Esophagus muscularis mucosa (tissue), 4 donors: Measurements from ENCODE around the gene HMSD. TPM values are rescaled to one million over a fixed set of nuclear protein-coding genes. Genes with fewer than 3 reads are reported as not detected.

Source experiments
- DNase-seq: peaks from one replicate; pipeline ENCODE4 v3.0.0-alpha.2; 2017; ENCODE audit errors: extremely low spot score
- H3K27ac ChIP-seq, 4 donors: fragments of 200-600 bp; sonication (generic); replicated peaks in 1 of 4; 1 replicate in 3 of 4; 2 replicates in 1 of 4; pipeline ENCODE4 v1.5.1; 2016 to 2019; ENCODE audit warnings: mild to moderate bottlenecking in 1 of 4
- H3K27me3 ChIP-seq, 4 donors: fragments of 200-600 bp; sonication (generic); one replicate each; pipeline versions ENCODE4 v1.5.1 to v1.6.0; 2016 to 2019
- H3K36me3 ChIP-seq, 4 donors: fragments of 200-600 bp; sonication (generic); one replicate each; pipeline ENCODE4 v1.5.1; 2016 to 2019
- H3K4me1 ChIP-seq, 4 donors: fragments of 200-600 bp; sonication (generic); one replicate each; pipeline ENCODE4 v1.5.1; 2016 to 2019
- H3K4me3 ChIP-seq, 4 donors: fragments of 200-600 bp; sonication (generic); 1 replicate in 2 of 4; 2 replicates in 2 of 4; pipeline ENCODE4 v1.5.1; 2016 to 2019; ENCODE audit warnings: mild to moderate bottlenecking in 4 of 4, moderate library complexity in 1 of 4
- H3K9me3 ChIP-seq, 4 donors: fragments of 200-600 bp; sonication (generic); 1 replicate in 3 of 4; 2 replicates in 1 of 4; pipeline ENCODE4 v1.5.1; 2016 to 2019
- EP300 ChIP-seq: sonication (generic); formaldehyde crosslinking; IDR thresholded peaks from one replicate; pipeline ENCODE4 v1.6.1; 2017; ENCODE audit warnings: antibody characterized with exemption
- POLR2A ChIP-seq: fragments of 450-650 bp; IDR thresholded peaks from one replicate; pipeline ENCODE4 v1.6.1; 2017; ENCODE audit warnings: antibody characterized with exemption, moderate library complexity, mild to moderate bottlenecking, low read depth
- POLR2AphosphoS5 ChIP-seq, 2 donors: sonication (generic); formaldehyde crosslinking; IDR thresholded peaks; one replicate each; pipeline ENCODE4 v1.6.1; 2017; ENCODE audit warnings: antibody characterized with exemption in 2 of 2
- WGBS: methylation state at CpG from one replicate; pipeline ENCODE4 v1.1.5; 2018; 5-methylcytosine and 5-hydroxymethylcytosine counted together
- intact Hi-C: fragments of 100-400 bp; cut with DNase I; formaldehyde crosslinking; loops from one replicate; pipeline ENCODE4 v1.15.1; 2023
- total RNA-seq, 4 donors: library from RNA; depleted of rRNA; stranded (reverse); fragments of >200 nt; gene quantifications; one replicate each; pipeline versions ENCODE4 v1.1.0 to v1.2.1, GENCODE V29; 2016
- TF ChIP-seq, protein P1 (sequence below), 3 experiments: fragments of 200-600 bp in 2 of 3; fragments of 450-650 bp in 1 of 3; sonication (generic) in 2 of 3; IDR thresholded peaks; one replicate each; pipeline ENCODE4 v1.5.1; 2017 to 2019; ENCODE audit warnings: antibody characterized with exemption in 3 of 3, mild to moderate bottlenecking in 2 of 3, moderate library complexity in 1 of 3

HMSD gene
- total RNA-seq, 4 donors from 2014 or later: not detected

DNA sequence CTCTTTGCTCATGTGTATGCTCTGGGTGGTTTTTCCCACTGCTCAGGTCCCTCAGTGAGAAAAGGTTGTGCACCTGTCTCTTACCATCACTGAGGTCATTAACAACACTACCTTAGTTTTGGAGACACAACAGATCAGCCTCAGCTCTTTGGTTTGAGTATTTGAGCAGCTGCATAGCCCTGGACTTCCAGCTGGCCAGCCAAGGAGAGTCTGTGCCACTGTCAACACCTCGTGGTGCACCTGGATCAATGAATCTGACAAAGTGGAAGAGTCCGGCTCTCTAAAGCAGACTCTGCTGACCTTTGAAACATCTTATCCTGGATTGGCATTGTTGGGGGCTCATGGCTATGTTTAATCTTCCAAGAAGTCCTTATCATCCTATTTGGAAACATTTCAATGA is 50.8 kb downstream of the HMSD start:
- no peaks in the 10 kb centered on the region for H3K36me3 ChIP-seq
- peaks cover 0 to 21% (median 3%) of the 10 kb centered on the region in 4 donors for H3K27me3 ChIP-seq
- no peak for TF ChIP-seq POLR2AphosphoS5 (IDR thresholded peaks at IDR 0.05)
- no peak for TF ChIP-seq EP300
- TF ChIP-seq, protein P1, sequence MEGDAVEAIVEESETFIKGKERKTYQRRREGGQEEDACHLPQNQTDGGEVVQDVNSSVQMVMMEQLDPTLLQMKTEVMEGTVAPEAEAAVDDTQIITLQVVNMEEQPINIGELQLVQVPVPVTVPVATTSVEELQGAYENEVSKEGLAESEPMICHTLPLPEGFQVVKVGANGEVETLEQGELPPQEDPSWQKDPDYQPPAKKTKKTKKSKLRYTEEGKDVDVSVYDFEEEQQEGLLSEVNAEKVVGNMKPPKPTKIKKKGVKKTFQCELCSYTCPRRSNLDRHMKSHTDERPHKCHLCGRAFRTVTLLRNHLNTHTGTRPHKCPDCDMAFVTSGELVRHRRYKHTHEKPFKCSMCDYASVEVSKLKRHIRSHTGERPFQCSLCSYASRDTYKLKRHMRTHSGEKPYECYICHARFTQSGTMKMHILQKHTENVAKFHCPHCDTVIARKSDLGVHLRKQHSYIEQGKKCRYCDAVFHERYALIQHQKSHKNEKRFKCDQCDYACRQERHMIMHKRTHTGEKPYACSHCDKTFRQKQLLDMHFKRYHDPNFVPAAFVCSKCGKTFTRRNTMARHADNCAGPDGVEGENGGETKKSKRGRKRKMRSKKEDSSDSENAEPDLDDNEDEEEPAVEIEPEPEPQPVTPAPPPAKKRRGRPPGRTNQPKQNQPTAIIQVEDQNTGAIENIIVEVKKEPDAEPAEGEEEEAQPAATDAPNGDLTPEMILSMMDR (IDR thresholded peaks at IDR 0.05): no peak
- TF ChIP-seq POLR2A: no peak
- intact Hi-C loops: loop anchor here (5.0 to 10.0 kb wide), 2 partner anchors 55 to 483 kb away; partner anchors contain the start of gene HMSD
- peaks cover 0 to under 1% (median 0%) of the 10 kb centered on the region in 4 donors for H3K4me1 ChIP-seq
- DNase-seq: no peak
- H3K9me3 ChIP-seq: peaks cover 0 to 7% (median 0%) of the 10 kb centered on the region in 4 donors
- 79% methylated on average over 2 of the region's 2 CpGs for WGBS
- no peak overlapping the region for H3K27ac ChIP-seq
- no peak overlapping the region for H3K4me3 ChIP-seq

DNA sequence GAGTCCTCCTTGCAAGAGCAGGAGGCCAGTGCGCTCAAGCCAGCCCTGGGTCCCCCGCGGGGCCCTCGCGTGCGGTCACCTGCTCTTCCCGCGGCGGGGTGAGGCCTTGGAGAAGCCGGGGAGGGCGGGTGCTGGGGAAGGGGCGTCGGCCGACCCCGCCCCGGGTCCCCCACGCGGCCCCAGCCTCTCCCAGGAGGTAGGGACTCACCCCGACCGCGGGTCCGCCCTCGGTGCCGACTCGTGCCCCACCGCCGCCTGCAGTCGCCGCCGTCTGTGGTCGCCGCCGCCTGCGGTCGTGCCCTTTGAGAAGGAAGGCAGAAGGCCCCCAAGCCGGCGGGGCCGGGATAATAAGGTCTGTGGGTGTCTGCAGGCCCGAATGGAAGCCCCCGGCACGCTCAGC is 53.5 kb downstream of the HMSD start:
- Histone ChIP-seq H3K27me3 (peaks cover 0 to 17% (median 3%) of the 10 kb centered on the region in 4 donors), H3K4me1 (no peaks in the 10 kb centered on the region), H3K4me3 (no peak overlapping the region), H3K36me3 (no peaks in the 10 kb centered on the region), H3K27ac (no peak overlapping the region), H3K9me3 (peaks cover 0 to 7% (median 0%) of the 10 kb centered on the region in 4 donors)
- TF ChIP-seq EP300: no peak
- TF ChIP-seq, protein P1 (IDR thresholded peaks at IDR 0.05): no peak
- no peak for TF ChIP-seq POLR2AphosphoS5 (IDR thresholded peaks at IDR 0.05)
- 39% methylated on average over 7 of the region's 41 CpGs for WGBS
- DNase-seq: no peak
- intact Hi-C loops: no loop called here

DNA sequence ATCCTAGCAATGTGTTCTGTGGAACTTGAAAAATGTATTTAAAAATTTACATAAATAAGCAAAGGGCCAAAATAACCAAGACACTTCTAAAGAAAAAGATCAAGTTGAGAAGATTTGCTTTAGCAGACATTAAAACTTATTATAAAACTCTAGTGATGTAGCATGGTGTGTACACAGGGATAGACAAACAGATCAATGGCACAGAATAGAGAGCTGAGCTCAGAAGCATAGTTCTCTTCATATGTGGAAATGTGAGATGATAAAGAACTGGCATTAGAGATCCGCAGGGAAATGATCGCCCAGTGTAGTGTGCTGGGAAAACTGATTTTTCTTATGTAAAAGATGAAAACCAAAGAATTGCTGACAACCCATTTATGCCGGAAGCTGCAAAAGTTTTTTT is 60.2 kb downstream of the HMSD start:
- H3K4me1 ChIP-seq: no peaks in the 10 kb centered on the region
- H3K36me3 ChIP-seq: no peaks in the 10 kb centered on the region
- 94% methylated on average over 3 of the region's 3 CpGs for WGBS
- intact Hi-C loops: no loop called here
- TF ChIP-seq, protein P1 (IDR thresholded peaks at IDR 0.05): no peak
- TF ChIP-seq POLR2A (no peak), POLR2AphosphoS5 (IDR thresholded peaks at IDR 0.05) (no peak), EP300 (no peak)
- H3K27ac ChIP-seq: no peak overlapping the region
- DNase-seq: no peak
- no peaks in the 10 kb centered on the region for H3K27me3 ChIP-seq
- no peaks in the 10 kb centered on the region for H3K9me3 ChIP-seq
- H3K4me3 ChIP-seq: no peak overlapping the region

Other genes starting within 250 kb of the HMSD start
- gene SERPINB11, start 246.3 kb upstream of the HMSD start, total RNA-seq: not detected
- gene SERPINB7, start 173.9 kb upstream of the HMSD start, total RNA-seq: not detected
- gene SERPINB2, start 61.6 kb upstream of the HMSD start, total RNA-seq: 10 to 100 TPM in 1 of 4 donors, not detected in 3; 24.5 TPM
- gene SERPINB10, start 41.3 kb upstream of the HMSD start, total RNA-seq: 1 to 10 TPM in 1 of 4 donors, not detected in 3; 2.3 TPM
- gene SERPINB8, start 20.8 kb downstream of the HMSD start, total RNA-seq: 10 to 100 TPM in 2 of 4 donors, 1 to 10 TPM in 2; 6.2 to 18.4 (median 11.1) TPM
- gene LINC00305, start 199.8 kb downstream of the HMSD start, total RNA-seq: not detected